ENCODE results near the gene RPS14. TPM values are rescaled to one million over a fixed set of nuclear protein-coding genes. Genes with fewer than 3 reads are reported as not detected.

RPS14 gene
- total and polyA plus RNA-seq, 10 of the 15 experiments (the other 5 are each of a cell fraction or from before 2014, with no cell fraction given): 2,295 to 4,047 (median 2,787) TPM

DNA sequence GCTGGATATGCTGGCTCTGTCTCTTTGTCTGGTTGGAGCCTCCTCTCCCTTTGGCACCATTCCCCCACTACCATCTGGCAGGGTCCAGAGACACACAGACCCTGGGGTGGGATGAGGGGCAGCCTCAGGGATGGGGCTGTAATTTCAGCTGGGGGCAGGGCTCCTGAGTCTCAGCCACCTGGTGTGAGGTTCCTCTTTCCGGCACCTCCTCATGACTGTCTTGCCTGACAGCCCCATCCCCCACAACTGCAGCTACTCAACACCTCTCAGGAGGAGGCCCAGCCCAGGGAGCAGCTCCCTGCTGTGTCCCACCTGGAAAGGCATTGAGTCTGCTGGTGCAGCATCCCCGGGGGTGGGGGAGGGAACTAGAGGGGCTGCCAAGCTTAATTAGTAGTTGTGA is 11.7 kb upstream of the RPS14 start (continued):
- TF ChIP-seq, protein P1, sequence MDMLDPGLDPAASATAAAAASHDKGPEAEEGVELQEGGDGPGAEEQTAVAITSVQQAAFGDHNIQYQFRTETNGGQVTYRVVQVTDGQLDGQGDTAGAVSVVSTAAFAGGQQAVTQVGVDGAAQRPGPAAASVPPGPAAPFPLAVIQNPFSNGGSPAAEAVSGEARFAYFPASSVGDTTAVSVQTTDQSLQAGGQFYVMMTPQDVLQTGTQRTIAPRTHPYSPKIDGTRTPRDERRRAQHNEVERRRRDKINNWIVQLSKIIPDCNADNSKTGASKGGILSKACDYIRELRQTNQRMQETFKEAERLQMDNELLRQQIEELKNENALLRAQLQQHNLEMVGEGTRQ (IDR thresholded peaks at IDR 0.05; ENCODE audit: borderline replicate concordance, low read depth, low read length): no peak
- no peak for TF ChIP-seq KDM1A (IDR thresholded peaks at IDR 0.05; ENCODE audit: borderline replicate concordance)
- no peak for TF ChIP-seq EGR1 (IDR thresholded peaks at IDR 0.05; ENCODE audit: borderline replicate concordance in 1 of 2, low read depth in 2 of 2, low read length in 2 of 2)
- no peak; the same call in 1 of the 2 replicates for TF ChIP-seq PAX5 (IDR thresholded peaks at IDR 0.05; ENCODE audit: borderline replicate concordance, low read depth, low read length)
- TF ChIP-seq ZBED1 (IDR thresholded peaks at IDR 0.05; ENCODE audit: borderline replicate concordance): no peak
- TF ChIP-seq YY1 (IDR thresholded peaks at IDR 0.05; ENCODE audit: low read depth, low read length): no peak

DNA sequence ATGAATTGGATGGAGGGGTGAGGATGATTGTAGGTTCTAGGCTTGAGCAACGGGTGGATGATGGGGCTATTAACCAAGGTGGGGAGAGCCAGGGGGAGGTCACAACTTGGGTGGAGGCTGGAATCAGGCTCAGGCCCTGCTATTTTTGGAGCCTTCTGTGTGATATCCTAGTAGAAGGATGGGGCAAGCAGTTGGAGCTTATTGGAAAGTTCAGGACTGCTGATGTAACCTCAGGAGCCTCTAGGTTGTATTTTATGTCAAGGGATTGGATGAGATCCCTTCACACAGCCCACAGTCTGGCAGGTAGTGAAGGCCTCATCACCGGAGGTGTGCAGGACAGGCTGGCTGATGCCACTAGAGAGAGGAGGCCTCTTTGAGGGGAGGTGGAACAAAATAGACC is 11.2 kb upstream of the RPS14 start:
- Histone ChIP-seq H4K20me1 (ENCODE audit: control insufficient read depth, insufficient read depth) (no peaks in the 10 kb centered on the region), H3K9me3 (replicated peaks; ENCODE audit: control insufficient read depth, insufficient read depth, low read length) (no peaks in the 10 kb centered on the region), H2AFZ (ENCODE audit: control insufficient read depth, low read depth, low read length) (peak overlapping the region; percentile 91), H3K4me1 (ENCODE audit: control insufficient read depth, insufficient read depth, low read length) (peaks cover 35% of the 10 kb centered on the region), H3K79me2 (ENCODE audit: control insufficient read depth, insufficient read depth, low read length) (no peaks in the 10 kb centered on the region), H3K9ac (ENCODE audit: control insufficient read depth, insufficient read depth, low read length) (peak overlapping the region; percentile 52; the same call in 1 of the 2 replicates), H3K4me3 (no peak overlapping the region), H3K36me3 (ENCODE audit: control insufficient read depth in 2 of 2, insufficient read depth in 2 of 2, low read length in 1 of 2) (no peaks in the 10 kb centered on the region), H3K27me3 (replicated peaks in 1 of 2; ENCODE audit: control insufficient read depth in 2 of 2, insufficient read depth in 2 of 2, low read length in 1 of 2) (no peaks in the 10 kb centered on the region), H3K27ac (ENCODE audit: control insufficient read depth, insufficient read depth) (peak overlapping the region; percentile 70), H3K4me2 (ENCODE audit: control insufficient read depth, insufficient read depth) (peak overlapping the region; percentile 83)
- in situ Hi-C loops (cut with MboI): loop anchor here (5.0 kb wide), 1 partner anchor 87 kb away; no protein-coding TSS in a partner anchor
- FAIRE-seq (no peak), DNase-seq (ENCODE audit: low read depth, low spot score) (no peak), ATAC-seq (no peak)
- ChIA-PET CTCF (interaction anchor here (0.6 to 11.8 kb wide), 14 partner anchors 8 to 391 kb away, joined by 3 to 229 read pairs (median 14); partner anchors contain the start of genes IRGM and RPS14), POLR2A (interaction anchor here (0.6 to 3.7 kb wide), 9 partner anchors 9 to 165 kb away, joined by 3 to 25 read pairs (median 4); partner anchors contain the start of gene RPS14), SMC1A (ENCODE audit: uncharacterized antibody, unreplicated experiment) (interaction anchor here (0.6 to 5.3 kb wide), 14 partner anchors 9 to 386 kb away, joined by 3 to 65 read pairs (median 4); partner anchors contain the start of gene IRGM), RAD21 (ENCODE audit: unreplicated experiment) (interaction anchor here (0.8 to 9.0 kb wide), 13 partner anchors 11 to 386 kb away, joined by 3 to 143 read pairs (median 6); partner anchors contain the start of genes IRGM and RBM22)
- TF ChIP-seq RCOR1 (conservative IDR thresholded peaks at IDR 0.05; ENCODE audit: low read depth, low read length): no peak
- no peak for TF ChIP-seq ESRRA (IDR thresholded peaks at IDR 0.05; ENCODE audit: low read length)
- TF ChIP-seq JUND (IDR thresholded peaks at IDR 0.05; ENCODE audit: low read depth, low read length): no peak
- TF ChIP-seq SIX5 (IDR thresholded peaks at IDR 0.05; ENCODE audit: low read depth, low read length, severe bottlenecking): no peak
- no peak for TF ChIP-seq MYC (IDR thresholded peaks at IDR 0.05; ENCODE audit: insufficient read depth, insufficient read length, insufficient replicate concordance, low read length, severe bottlenecking)
- intact Hi-C loops (cut with micrococcal nuclease; ENCODE audit: unreplicated experiment): loop anchor here (2.0 to 5.0 kb wide), 2 partner anchors 26 to 242 kb away; partner anchors contain the start of gene RBM22
- WGBS (ENCODE audit: insufficient coverage, insufficient replicate concordance, low lambda C conversion rate, missing lambda C conversion rate): 21% methylated on average over 2 of the region's 2 CpGs
- no TSS peak for BruUV-seq (replicated peaks)

Data from GM12878 (cell line).